A549 treated with Mapracorat at 1 μM for 4 hours (cell line): ENCODE data around the gene KRT33B. TPM values are rescaled to one million over a fixed set of nuclear protein-coding genes. Genes with fewer than 3 reads are reported as not detected.

ENCODE experiments used
- total RNA-seq: library from RNA; stranded (reverse); fragments of 200-300 nt; extraction: Qiagen RNA extraction; gene quantifications from 5 replicates; pipeline ENCODE4 v1.2.3, GENCODE V29; 2022

The KRT33B gene
- not detected in 5 replicates for total RNA-seq

DNA sequence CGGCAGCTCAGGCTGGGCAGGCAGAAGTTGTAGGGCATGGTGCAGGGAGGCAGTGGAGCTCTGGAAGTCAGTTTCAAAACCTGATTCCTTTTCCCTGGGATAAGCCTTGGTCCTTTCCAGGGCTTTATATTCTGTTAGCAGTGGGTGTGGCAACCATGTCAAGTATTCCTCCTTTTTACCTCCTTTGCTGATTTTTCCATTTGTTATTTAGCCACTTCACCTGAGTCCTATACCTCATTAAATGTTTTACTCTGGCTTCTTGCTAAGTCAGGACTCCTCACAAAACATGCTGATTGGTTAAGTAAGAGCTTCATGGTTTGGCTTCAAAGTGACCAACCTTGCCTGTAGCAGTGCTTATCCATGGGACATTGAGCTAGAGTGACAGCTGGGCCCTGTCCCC, at the start of gene KRT33B:
Gene KRT33B (minus strand): TSS at position 101 of the 400 bp plus-strand sequence. CDS start 63 bp downstream, at position 38.

DNA sequence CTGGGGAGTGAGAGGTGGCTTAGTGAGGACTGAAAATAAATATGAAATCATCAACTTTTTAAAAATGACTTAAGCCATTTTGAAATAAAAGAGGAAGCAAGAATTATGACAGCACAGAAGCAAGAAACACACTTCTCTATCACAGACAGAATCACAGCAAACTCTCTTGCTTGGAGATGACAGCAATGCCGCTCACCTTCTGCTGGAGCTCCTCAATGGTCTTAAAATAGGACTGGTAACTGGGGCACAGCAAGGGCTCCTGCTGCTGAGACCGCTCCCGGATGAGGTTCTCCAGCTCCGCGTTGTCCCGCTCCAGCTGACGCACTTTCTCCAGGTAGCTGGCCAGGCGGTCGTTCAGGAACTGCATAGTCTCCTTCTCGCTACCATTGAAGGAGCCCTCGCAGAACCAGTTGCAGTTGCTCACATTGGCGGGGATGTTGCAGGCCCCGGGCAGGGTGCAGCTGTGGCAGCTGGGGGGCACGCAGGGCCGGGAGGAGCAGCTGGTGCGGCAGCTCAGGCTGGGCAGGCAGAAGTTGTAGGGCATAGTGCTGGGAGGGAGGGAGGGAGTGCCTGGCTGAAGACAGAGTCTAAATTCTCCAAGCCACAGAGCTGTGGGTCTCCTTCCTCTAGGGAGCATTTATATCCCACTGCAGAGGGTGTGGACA, 27.5 kb upstream of the KRT33B start, which contains the start of gene KRT31:
Gene KRT31 (minus strand): TSS at position 613 of the 665 bp plus-strand sequence. CDS start 69 bp downstream, at position 544.

DNA sequence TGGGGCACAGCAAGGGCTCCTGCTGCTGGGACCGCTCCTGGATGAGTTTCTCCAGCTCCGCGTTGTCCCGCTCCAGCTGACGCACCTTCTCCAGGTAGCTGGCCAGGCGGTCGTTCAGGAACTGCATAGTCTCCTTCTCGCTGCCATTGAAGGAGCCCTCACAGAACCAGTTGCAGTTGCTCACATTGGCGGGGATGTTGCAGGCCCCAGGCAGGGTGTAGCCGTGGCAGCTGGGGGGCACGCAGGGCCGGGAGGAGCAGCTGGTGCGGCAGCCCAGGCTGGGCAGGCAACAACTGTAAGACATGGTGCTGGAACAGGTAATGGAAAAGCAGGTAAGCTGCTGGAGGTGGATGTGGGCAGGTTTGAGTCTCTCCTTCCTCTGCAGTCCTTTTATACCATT, 12.3 kb upstream of the KRT33B start, which contains the start of gene KRT34:
Gene KRT34 (minus strand): TSS at position 364 of the 400 bp plus-strand sequence. CDS start 60 bp downstream, at position 304.

DNA sequence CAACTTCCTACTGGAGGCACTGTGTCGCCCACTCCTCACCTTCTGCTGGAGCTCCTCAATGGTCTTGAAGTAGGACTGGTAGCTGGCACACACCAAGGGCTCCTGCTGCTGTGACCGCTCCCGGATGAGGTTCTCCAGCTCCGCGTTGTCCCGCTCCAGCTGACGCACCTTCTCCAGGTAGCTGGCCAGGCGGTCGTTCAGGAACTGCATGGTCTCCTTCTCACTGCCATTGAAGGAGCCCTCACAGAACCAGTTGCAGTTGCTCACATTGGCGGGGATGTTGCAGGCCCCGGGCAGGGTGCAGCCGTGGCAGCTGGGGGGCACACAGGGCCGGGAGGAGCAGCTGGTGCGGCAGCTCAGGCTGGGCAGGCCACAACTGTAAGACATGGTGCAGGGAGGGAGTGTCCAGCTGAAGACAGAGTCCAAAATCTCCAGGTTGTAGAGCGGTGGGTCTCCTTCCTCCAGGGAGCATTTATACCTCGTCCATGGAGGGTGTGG, 19.2 kb downstream of the KRT33B start, which contains the start of gene KRT33A:
Gene KRT33A (minus strand): TSS at position 448 of the 498 bp plus-strand sequence. CDS start 61 bp downstream, at position 387.

DNA sequence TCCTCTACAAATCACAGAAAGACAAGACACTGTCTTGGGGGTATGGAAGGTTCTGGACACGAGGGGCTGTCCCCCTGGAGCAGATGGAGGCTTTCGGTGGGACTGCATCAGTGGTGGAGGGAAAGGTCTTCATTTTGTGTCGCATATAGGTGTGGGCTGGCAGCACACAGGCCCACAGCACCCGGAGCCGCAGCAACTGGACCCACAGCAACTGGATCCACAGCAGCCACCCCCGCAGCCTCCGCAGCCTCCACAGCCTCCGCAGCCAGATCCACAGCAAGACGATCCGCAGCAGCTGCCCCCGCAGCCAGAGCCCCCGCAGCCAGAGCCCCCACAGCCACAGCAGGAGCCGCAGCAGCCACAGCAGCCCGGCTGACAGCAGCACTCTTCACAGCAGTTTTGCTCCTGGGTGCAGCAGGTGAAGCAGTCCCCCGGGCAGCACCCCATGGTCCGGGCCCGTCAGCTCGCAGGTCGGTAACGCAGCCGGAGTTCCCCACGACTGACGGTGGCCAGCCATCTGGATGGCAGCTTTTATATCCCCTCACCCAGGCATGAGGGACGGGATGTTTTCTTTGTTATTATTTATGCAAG, 54.3 kb downstream of the KRT33B start, which contains the start of gene KRTAP17-1:
Gene KRTAP17-1 (minus strand): TSS at position 507 of the 591 bp plus-strand sequence. CDS start 60 bp downstream, at position 447.

Other genes with a start within 250 kb of the KRT33B start
- not detected in 5 replicates for gene KRTAP4-12, start 245.6 kb downstream of the KRT33B start, total RNA-seq
- not detected in 5 replicates for gene KRTAP4-6, start 229.3 kb downstream of the KRT33B start, total RNA-seq
- not detected in 5 replicates for gene KRTAP4-5, start 220.0 kb downstream of the KRT33B start, total RNA-seq
- not detected in 5 replicates for gene KRTAP4-4, start 209.1 kb downstream of the KRT33B start, total RNA-seq
- not detected in 5 replicates for gene KRTAP4-3, start 201.6 kb downstream of the KRT33B start, total RNA-seq
- gene KRTAP4-2, start 191.6 kb downstream of the KRT33B start, total RNA-seq = not detected in 5 replicates
- gene KRTAP4-1, start 184.9 kb downstream of the KRT33B start, total RNA-seq = 0.16 to 0.38 TPM (median 0.18 TPM) in 3 of 5 replicates, not detected in the others
- gene KRTAP9-1, start 179.9 kb downstream of the KRT33B start, total RNA-seq = not detected in 5 replicates
- not detected in 5 replicates for gene KRTAP9-2, start 143.2 kb downstream of the KRT33B start, total RNA-seq
- not detected in 5 replicates for gene KRTAP9-3, start 137.4 kb downstream of the KRT33B start, total RNA-seq
- gene KRTAP9-8, start 131.8 kb downstream of the KRT33B start, total RNA-seq = not detected in 5 replicates
- not detected in 5 replicates for gene KRTAP9-4, start 120.1 kb downstream of the KRT33B start, total RNA-seq
- not detected in 5 replicates for gene KRTAP9-9, start 114.4 kb downstream of the KRT33B start, total RNA-seq
- not detected in 5 replicates for gene KRTAP9-6, start 104.4 kb downstream of the KRT33B start, total RNA-seq
- not detected in 5 replicates for gene KRTAP9-7, start 94.1 kb downstream of the KRT33B start, total RNA-seq
- not detected in 5 replicates for gene KRTAP29-1, start 67.0 kb downstream of the KRT33B start, total RNA-seq
- gene KRTAP16-1, start 60.5 kb downstream of the KRT33B start, total RNA-seq = not detected in 5 replicates
- not detected in 5 replicates for gene KRTAP17-1, start 54.1 kb downstream of the KRT33B start, total RNA-seq
- gene KRT33A, start 19.0 kb downstream of the KRT33B start, total RNA-seq = not detected in 5 replicates
- 0.14 to 0.41 TPM (median 0.39 TPM) in 5 replicates for gene KRT34, start 12.5 kb upstream of the KRT33B start, total RNA-seq
- gene KRT31, start 27.8 kb upstream of the KRT33B start, total RNA-seq = not detected in 5 replicates
- not detected in 5 replicates for gene KRT37, start 54.8 kb upstream of the KRT33B start, total RNA-seq
- not detected in 5 replicates for gene KRT38, start 71.2 kb upstream of the KRT33B start, total RNA-seq
- 0.07 TPM in 2 of 5 replicates, not detected in the others for gene KRT32, start 97.6 kb upstream of the KRT33B start, total RNA-seq
- not detected in 5 replicates for gene KRT35, start 111.3 kb upstream of the KRT33B start, total RNA-seq
- gene KRT36, start 120.1 kb upstream of the KRT33B start, total RNA-seq = not detected in 5 replicates
- 0.12 to 0.41 TPM (median 0.37 TPM) in 5 replicates for gene KRT13, start 135.8 kb upstream of the KRT33B start, total RNA-seq
- 2.9 to 4.6 TPM (median 3.5 TPM) in 5 replicates for gene KRT15, start 149.1 kb upstream of the KRT33B start, total RNA-seq
- gene KRT19, start 158.5 kb upstream of the KRT33B start, total RNA-seq = 37.8 to 59.9 TPM (median 49.0 TPM) in 5 replicates
- not detected in 5 replicates for gene KRT9, start 202.2 kb upstream of the KRT33B start, total RNA-seq
- 0.18 to 0.34 TPM in 2 of 5 replicates, not detected in the others for gene KRT14, start 217.1 kb upstream of the KRT33B start, total RNA-seq
- 0.62 to 1.2 TPM (median 1.0 TPM) in 5 replicates for gene KRT16, start 243.0 kb upstream of the KRT33B start, total RNA-seq